MV-4-11 (cell line): ENCODE results near the gene VWA3A.
"Not testable (repeated sequence)": the region's sequence is repeated elsewhere in the genome, so short reads cannot be mapped to it uniquely, and the experiment has no call there.

ENCODE experiments used
- DNase-seq: peaks from one replicate; lab custom pipeline; 2025; lab: John Stamatoyannopoulos, UW

Gene VWA3A

DNA sequence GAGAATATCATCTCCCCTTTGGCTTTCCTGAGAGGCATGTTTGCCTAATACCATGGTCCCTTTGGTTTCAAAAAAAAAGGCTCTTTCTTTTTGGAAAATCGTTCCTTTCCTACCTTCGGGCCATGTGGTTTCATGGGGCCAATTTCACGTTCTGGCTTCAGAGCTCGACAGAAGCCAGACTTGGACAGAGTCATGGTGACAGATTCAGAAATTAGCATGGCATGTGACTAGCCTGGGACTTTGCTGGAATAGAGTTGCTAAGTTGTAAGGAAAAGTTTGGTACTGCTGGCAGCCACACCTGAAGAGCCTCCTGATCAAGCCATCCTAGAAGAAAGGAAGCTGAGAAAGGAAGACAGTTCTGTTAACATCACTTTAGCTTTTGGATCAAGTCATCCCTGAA lies 2.4 kb upstream of the VWA3A start:
- no peak for DNase-seq

DNA sequence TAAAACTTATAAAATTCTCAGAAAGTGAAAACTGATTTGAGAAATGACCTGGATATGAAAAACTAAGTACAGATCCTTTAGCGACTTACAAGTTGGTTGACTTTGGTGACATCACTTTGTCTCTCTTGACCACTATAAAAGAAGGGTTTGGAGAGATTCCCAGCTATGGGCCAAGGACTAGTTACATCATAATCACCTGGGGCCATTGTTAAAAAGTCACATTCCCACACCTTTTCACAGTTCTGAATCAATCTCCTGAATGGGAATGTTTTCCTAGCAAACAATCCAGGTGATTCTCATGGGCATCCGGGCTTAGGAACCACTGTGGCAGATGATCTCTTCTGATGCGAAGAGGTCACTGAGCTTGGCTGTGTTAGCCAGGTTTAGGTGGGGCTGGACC lies 620 bp upstream of the VWA3A start:
- no peak for DNase-seq

- no peak for DNase-seq
These were observed 990 bp downstream of the VWA3A start for GRCh38 chr16:22093331-22093730.

GRCh38 chr16:22093996-22094395 lies 1.7 kb downstream of the VWA3A start:
- DNase-seq, result peak; percentile 67

DNA sequence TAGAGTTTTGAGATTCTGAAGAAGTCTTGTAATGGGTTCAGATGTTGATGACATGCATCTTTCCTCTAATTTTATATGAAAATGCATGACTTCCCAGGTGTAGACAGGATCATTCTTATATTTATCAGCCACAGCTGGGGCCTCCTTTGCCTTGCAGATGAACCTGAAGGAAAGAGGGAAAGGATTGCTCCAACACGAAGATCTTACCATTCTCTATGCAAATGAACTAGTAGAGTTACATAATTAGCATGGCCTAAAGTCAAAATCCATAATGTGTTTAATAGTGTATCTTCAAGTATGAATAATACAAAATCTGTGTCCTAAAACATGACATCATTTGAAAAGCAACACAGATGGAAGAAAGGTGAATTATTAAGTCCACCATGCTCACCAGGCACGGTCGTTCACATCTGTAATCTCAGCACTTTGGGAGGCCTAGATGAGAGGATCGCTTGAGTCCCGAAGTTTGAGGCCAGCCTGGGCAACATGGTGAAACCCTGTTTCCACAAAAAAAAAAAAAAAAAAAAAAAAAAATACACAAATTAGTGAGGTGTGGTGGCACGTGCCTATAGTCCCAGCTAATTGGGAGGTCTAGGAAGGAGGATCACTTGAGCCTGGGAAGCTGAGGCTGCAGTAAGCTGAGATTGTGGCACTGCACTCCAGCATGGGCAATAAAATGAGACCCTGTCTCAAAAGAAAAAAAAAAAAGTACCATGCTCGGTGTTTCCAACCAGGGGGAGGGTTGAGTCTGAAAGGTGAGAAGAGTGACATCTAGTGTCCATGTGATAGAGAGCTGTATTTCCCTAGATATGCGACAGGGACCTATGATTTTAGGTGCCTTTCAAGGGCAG lies 6.3 kb downstream of the VWA3A start:
- peak; percentile 40 for DNase-seq

- no peak for DNase-seq
These were observed 7.1 kb downstream of the VWA3A start for GRCh38 chr16:22099256-22099975.

DNA sequence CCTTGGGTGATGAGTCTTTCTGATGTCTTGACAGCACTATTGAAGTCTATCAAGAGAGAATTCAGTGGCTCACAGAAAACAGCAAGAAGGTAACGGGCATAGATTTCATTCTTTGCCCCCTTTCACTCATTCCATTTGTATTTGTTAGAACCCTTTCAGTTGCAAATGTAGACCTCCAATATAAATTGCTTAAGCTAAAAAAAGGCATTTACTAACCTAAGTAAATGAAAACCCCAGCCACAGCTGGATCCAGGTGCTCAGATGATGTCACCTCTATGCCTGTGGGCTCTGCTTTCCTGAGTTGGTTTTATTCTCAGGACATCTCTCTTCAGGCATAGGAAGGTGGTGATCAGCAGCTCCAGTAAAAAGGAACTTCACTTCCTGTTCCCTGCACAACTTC lies 11.1 kb downstream of the VWA3A start:
- DNase-seq, result no peak

DNA sequence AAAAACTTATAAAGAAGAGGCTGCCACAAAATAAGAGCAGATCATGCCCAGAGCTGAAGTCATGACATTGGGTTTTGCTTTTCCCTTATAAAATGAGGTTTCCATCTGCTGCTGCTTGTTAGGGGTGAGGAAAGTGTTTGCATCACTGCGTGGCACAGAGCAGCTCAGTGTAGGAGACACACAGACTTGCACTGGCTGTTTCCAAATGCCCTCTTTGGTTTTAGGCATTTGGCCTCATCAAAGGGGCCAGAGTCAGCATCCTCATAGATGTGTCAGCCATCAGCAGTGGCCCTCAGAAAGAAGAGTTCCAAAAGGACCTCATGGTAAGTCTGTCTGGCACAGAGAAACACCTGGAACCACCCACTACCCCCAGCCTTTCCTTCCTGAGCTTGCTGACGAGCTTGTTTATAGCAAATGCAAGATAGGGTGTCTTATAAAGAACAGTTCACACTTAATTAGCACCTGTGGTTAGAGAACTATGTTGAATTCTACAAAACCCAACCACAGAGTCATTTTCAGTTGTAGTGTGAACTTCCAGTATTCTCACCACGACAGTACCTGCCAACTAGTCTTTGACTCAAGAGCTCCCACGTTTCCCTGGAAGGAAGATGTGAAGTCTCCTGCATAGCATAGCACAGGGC lies 17.0 kb downstream of the VWA3A start:
- DNase-seq, result no peak

GRCh38 chr16:22111629-22112028 lies 19.3 kb downstream of the VWA3A start:
- not testable (repeated sequence) for DNase-seq

GRCh38 chr16:22116095-22116700 lies 23.9 kb downstream of the VWA3A start:
- DNase-seq, result no peak

DNA sequence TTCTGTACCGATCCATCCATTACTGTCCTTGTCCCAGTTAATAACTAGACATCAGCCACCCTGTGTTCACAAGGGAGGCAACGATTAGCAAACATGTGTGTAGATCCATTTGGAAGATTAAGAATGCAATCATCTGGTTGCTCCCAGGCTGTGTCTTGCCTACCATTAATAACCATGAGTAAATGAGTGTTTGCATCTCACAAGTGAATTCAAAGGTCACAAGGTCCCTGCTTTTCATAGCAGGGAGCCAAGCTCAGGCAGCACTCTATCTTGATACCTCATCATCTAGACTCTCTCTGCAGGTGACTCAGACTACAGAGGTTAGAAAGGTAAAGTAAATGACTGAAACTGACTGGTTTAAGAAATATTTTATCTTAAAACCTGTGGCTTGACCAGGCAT lies 25.3 kb downstream of the VWA3A start:
- no peak for DNase-seq

DNA sequence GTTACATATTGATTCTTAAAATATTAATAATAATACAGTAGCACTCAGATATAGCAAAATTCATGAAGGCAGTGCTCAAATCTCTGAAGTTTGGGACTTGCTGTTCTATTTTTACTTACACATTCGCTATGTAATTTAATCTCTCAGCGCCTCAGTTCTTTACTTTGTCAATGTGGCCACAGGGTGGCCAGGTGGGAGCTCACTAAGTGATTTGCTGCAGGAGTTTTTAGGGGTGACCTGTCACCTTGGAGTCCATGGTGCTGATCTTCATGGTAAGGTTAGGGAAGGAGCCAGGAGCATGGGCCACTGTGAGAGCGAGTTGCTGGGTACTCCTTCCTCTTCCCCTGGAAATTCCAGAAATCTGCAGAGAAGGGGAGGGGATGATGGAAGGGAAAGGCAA lies 28.1 kb downstream of the VWA3A start:
- no peak for DNase-seq

GRCh38 chr16:22122239-22122638 lies 29.9 kb downstream of the VWA3A start:
- no peak for DNase-seq

DNA sequence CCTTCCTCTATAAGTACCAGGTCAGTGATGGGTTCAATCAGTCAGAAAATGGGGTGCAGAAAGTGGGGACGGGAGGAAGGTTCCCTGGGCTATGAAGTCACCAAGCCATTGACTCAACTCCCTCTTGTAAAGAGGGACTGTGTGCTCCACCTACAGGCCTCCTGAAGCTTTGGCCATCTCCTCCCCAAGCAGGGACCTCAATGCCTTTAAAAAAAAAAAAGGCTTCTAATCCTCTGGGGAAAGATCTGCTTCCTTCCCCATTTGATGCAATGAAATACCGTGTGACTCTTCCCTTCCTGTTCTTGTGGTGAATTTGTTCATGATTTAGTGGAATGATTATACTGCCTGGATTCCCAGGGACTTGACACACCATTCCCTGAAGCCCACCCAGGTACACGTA lies 30.8 kb downstream of the VWA3A start:
- DNase-seq, result peak; percentile 81

DNA sequence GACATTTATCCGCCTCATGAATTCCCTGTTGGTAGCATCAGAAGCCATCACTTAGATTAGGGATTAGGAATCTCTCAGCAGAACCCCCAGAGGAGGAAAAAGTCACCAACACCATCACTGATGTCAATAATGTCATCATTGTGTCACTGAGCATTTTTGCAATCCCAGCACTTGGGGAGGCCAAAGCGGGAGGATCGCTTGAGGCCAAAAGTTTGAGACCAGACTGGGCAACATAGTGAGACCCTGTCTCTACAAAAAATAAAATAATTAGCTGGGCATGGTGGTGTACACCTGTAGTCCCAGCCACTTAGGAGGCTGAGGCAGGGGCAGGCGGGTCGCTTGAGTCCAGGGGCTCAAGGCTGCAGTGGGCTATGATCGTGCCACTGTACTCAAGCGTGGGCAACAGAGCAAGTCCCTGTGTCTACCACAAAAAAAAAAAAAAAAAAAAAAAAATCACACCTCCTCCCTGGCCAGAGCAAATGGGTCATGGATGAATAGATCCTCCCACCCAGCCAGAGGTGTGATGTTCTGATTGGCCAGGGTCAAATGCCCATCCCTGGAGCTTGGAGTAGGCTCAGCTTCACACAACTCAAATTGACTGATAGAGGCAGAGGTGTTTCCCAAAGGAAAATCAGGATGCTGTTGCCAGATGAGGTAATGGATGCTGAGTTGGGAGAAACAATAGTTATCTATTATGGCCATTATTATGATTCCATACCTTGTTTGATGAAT lies 31.6 kb downstream of the VWA3A start:
- no peak for DNase-seq

- no peak for DNase-seq
These were observed 32.4 kb downstream of the VWA3A start for GRCh38 chr16:22124583-22125284.

GRCh38 chr16:22126037-22126558 lies 33.8 kb downstream of the VWA3A start:
- DNase-seq, result no peak

- not testable (repeated sequence) for DNase-seq
These were observed 36.2 kb downstream of the VWA3A start for GRCh38 chr16:22128537-22128936.

GRCh38 chr16:22130528-22130927 lies 38.2 kb downstream of the VWA3A start:
- DNase-seq, result no peak

DNA sequence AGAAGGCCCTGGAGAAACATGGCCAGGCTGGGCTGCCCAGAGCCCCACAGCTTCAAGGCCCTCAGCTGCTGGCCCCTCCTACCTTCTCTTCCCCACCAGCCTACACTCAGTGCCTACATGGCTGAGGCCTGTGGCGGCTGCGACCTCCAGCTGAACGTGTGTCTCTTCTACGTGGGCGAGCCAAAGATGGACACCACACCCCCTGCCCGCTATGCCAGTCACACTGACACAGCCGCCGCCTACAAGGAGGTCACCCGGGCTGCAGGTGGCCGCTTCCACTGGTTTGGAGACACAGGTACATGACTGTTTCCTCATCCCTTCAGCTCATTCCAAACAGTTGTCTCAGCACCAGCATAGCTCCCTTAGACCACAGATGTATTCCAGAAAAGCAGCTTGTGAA lies 40.5 kb downstream of the VWA3A start:
- DNase-seq, result no peak

- DNase-seq, result no peak
These were observed 46.1 kb downstream of the VWA3A start for GRCh38 chr16:22138482-22138881.
